ENCODE results near the gene NEURL4.

- TF ChIP-seq CTCF (IDR thresholded peaks at IDR 0.05) (no peak), POLR2A (IDR thresholded peaks at IDR 0.05) (no peak)
Observed at GRCh38 chr17:7369825-7370224, 40.7 kb upstream of the NEURL4 start.
